HG03342 (cell line): ENCODE data around the gene PLEKHN1.
"Not testable (repeated sequence)": the region's sequence is repeated elsewhere in the genome, so short reads cannot be mapped to it uniquely, and the experiment has no call there.

Source experiments
- ATAC-seq: cut with Tn5 transposase; IDR thresholded peaks from one replicate; pipeline ENCODE4 v1.9.1; 2021; ENCODE audit warnings: mild to moderate bottlenecking, moderate library complexity; ENCODE audit not compliant: unreplicated experiment

PLEKHN1 gene

GRCh38 chr1:942411-942821, 23.9 kb upstream of the PLEKHN1 start:
- no peak for ATAC-seq

GRCh38 chr1:942864-943533, 23.3 kb upstream of the PLEKHN1 start:
- no peak for ATAC-seq

GRCh38 chr1:943545-944340, 22.5 kb upstream of the PLEKHN1 start:
- ATAC-seq, result no peak

GRCh38 chr1:944341-945325, 21.6 kb upstream of the PLEKHN1 start:
- ATAC-seq, result no peak

GRCh38 chr1:945688-946556, 20.4 kb upstream of the PLEKHN1 start:
- ATAC-seq, result no peak

GRCh38 chr1:946811-947210, 19.5 kb upstream of the PLEKHN1 start:
- ATAC-seq, result not testable (repeated sequence)

- no peak for ATAC-seq
Observed at GRCh38 chr1:947958-948357, 18.3 kb upstream of the PLEKHN1 start.

- no peak for ATAC-seq
Observed at GRCh38 chr1:950268-950667, 16.0 kb upstream of the PLEKHN1 start.

- no peak for ATAC-seq
Observed at GRCh38 chr1:950881-951280, 15.4 kb upstream of the PLEKHN1 start.

GRCh38 chr1:951364-951763, 14.9 kb upstream of the PLEKHN1 start:
- no peak for ATAC-seq

GRCh38 chr1:952201-952600, 14.1 kb upstream of the PLEKHN1 start:
- ATAC-seq, result no peak

GRCh38 chr1:952603-953002, 13.7 kb upstream of the PLEKHN1 start:
- no peak for ATAC-seq

- no peak for ATAC-seq
Observed at GRCh38 chr1:953524-954320, 12.6 kb upstream of the PLEKHN1 start.

- no peak for ATAC-seq
Observed at GRCh38 chr1:954927-955326, 11.4 kb upstream of the PLEKHN1 start.

GRCh38 chr1:955474-955873, 10.8 kb upstream of the PLEKHN1 start:
- no peak for ATAC-seq

- ATAC-seq, result no peak
Observed at GRCh38 chr1:956636-957035, 9.6 kb upstream of the PLEKHN1 start.

GRCh38 chr1:958823-959730, 7.2 kb upstream of the PLEKHN1 start, which contains the start of gene NOC2L:
Gene NOC2L (minus strand): TSS chr1:959256. CDS start chr1:959240, 16 bp downstream.
- peak; percentile 59 for ATAC-seq

- ATAC-seq, result no peak
Observed at GRCh38 chr1:959731-960362, 6.4 kb upstream of the PLEKHN1 start.
